Osteoblast (primary cell): ENCODE measurements around the gene AZIN2. TPM values are rescaled to one million over a fixed set of nuclear protein-coding genes. Genes with fewer than 3 reads are reported as not detected.
A peak's percentile ranks its signal among the peaks of the same experiment; 100 is the strongest.

Source experiments
- DNase-seq: peaks from one replicate; pipeline ENCODE4 v3.0.0; 2011; ENCODE audit warnings: low spot score, mixed read lengths; ENCODE audit not compliant: insufficient read length; ENCODE audit errors: missing footprints
- H2AFZ ChIP-seq: 2 replicates; pipeline ENCODE4 v1.6.0; 2011; ENCODE audit warnings: mild to moderate bottlenecking, low read length
- H3K27ac ChIP-seq: 2 replicates; pipeline ENCODE4 v1.5.1; 2011; ENCODE audit warnings: mild to moderate bottlenecking, low read depth, low read length, moderate library complexity
- H3K27me3 ChIP-seq: 2 replicates; pipeline ENCODE4 v1.6.0; 2012; ENCODE audit warnings: mild to moderate bottlenecking, control low read depth, inconsistent platforms, low read length, moderate library complexity; ENCODE audit not compliant: insufficient read depth
- H3K36me3 ChIP-seq: 2 replicates; pipeline ENCODE4 v1.5.1; 2011; ENCODE audit warnings: mild to moderate bottlenecking, low read length, control low read depth, moderate library complexity; ENCODE audit not compliant: insufficient read depth
- H3K4me1 ChIP-seq: 2 replicates; pipeline ENCODE4 v1.5.1; 2011; ENCODE audit warnings: mild to moderate bottlenecking, low read length, control low read depth, moderate library complexity; ENCODE audit not compliant: insufficient read depth
- H3K4me2 ChIP-seq: 2 replicates; pipeline ENCODE4 v1.6.0; 2011; ENCODE audit warnings: mild to moderate bottlenecking, low read length; ENCODE audit not compliant: insufficient read depth
- H3K4me3 ChIP-seq: fragments of 200-600 bp; sonication (generic); 3 replicates; pipeline ENCODE4 v1.5.1; 2012; ENCODE audit warnings: mild to moderate bottlenecking, low read length, inconsistent platforms; ENCODE audit not compliant: insufficient read depth
- H3K79me2 ChIP-seq: 2 replicates; pipeline ENCODE4 v1.6.0; 2012; ENCODE audit warnings: mild to moderate bottlenecking, low read length, control low read depth, inconsistent platforms; ENCODE audit not compliant: insufficient read depth
- H3K9me3 ChIP-seq: 2 replicates; pipeline ENCODE4 v1.5.1; 2011; ENCODE audit warnings: low read depth, low read length, control low read depth
- H4K20me1 ChIP-seq: 2 replicates; pipeline ENCODE4 v1.6.0; 2012; ENCODE audit warnings: mild to moderate bottlenecking, low read length, control low read depth; ENCODE audit not compliant: insufficient read depth
- CTCF ChIP-seq: IDR thresholded peaks from 2 replicates; pipeline ENCODE4 v1.5.1; 2011; ENCODE audit warnings: mild to moderate bottlenecking, low read depth, low read length, moderate library complexity; ENCODE audit errors: extremely low read depth
- total RNA-seq: library from RNA; depleted of rRNA; stranded (reverse); fragments of >200 nt; gene quantifications from 2 replicates; pipeline ENCODE4 v1.2.3, GENCODE V29; 2012

Gene AZIN2
- total RNA-seq, 1 donor, result 18.8 TPM

- no peak overlapping the region for H3K4me3 ChIP-seq
- peak; percentile 39 for DNase-seq
- no peaks in the 10 kb centered on the region for H3K9me3 ChIP-seq
- H3K27me3 ChIP-seq, result no peaks in the 10 kb centered on the region
- peaks cover 22% of the 10 kb centered on the region for H3K36me3 ChIP-seq
- no peak overlapping the region for H3K4me2 ChIP-seq
- H4K20me1 ChIP-seq, result no peaks in the 10 kb centered on the region
- H3K79me2 ChIP-seq, result no peaks in the 10 kb centered on the region
- H2AFZ ChIP-seq, result no peak overlapping the region
- H3K4me1 ChIP-seq, result peaks cover 12% of the 10 kb centered on the region
- no peak for TF ChIP-seq CTCF
- no peak overlapping the region for H3K27ac ChIP-seq
These were observed 69.6 kb downstream of the AZIN2 start for GRCh38 chr1:33150522-33150921.

DNA sequence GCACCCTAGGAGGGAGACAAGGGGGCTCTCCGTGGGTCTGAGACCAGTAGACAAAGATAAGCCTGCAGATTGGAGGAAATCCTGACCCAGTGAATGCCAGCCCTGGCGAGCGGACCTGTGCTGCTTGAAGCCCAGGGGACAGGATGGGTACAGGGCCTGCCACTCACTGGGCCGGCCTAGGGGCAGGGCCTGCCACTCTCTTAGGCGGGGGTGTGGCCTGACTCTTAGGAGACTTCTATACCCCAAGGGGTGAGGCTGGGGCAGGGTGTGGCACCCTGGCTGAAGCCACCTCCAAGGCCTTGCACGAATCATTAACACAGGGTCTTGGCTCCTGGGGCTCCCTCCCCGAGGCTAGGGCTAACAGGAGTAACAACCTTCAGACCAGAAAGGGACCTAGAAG, 70.2 kb downstream of the AZIN2 start:
- Histone ChIP-seq H3K27ac (no peak overlapping the region), H2AFZ (no peak overlapping the region), H3K36me3 (peaks cover 26% of the 10 kb centered on the region), H3K27me3 (no peaks in the 10 kb centered on the region), H3K9me3 (no peaks in the 10 kb centered on the region), H3K4me1 (peaks cover 12% of the 10 kb centered on the region), H4K20me1 (no peaks in the 10 kb centered on the region), H3K4me2 (no peak overlapping the region), H3K79me2 (no peaks in the 10 kb centered on the region), H3K4me3 (no peak overlapping the region)
- TF ChIP-seq CTCF, result no peak
- no peak for DNase-seq

- no peak overlapping the region for H3K27ac ChIP-seq
- no peaks in the 10 kb centered on the region for H3K9me3 ChIP-seq
- no peaks in the 10 kb centered on the region for H3K27me3 ChIP-seq
- peaks cover 12% of the 10 kb centered on the region for H3K4me1 ChIP-seq
- peak; percentile 94 for DNase-seq
- H3K36me3 ChIP-seq, result peaks cover 24% of the 10 kb centered on the region
- no peaks in the 10 kb centered on the region for H4K20me1 ChIP-seq
- H3K79me2 ChIP-seq, result no peaks in the 10 kb centered on the region
- H3K4me3 ChIP-seq, result no peak overlapping the region
- no peak for TF ChIP-seq CTCF
- no peak overlapping the region for H3K4me2 ChIP-seq
- no peak overlapping the region for H2AFZ ChIP-seq
These were observed 71.9 kb downstream of the AZIN2 start for GRCh38 chr1:33152685-33153432.

DNA sequence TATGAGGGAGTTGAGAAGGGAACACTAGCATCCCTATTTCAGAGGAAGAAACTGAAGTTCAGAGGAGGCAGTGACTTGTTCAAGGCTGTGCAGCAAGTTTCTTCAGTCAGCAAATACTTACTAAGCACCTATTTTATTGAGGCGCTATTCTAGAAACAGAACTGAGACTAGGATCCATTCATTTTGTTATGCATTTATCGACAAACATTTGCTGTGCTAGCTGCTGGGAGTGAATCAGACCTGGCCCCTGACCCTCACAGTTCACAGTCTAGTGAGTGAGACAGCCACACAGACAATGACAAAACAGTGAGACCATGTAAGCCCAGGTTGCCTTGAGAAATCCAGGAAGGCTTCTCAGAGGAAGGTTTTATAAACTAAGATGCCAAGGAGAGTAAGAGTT, 72.7 kb downstream of the AZIN2 start:
- peaks cover 28% of the 10 kb centered on the region for H3K36me3 ChIP-seq
- no peak overlapping the region for H3K27ac ChIP-seq
- H3K79me2 ChIP-seq, result no peaks in the 10 kb centered on the region
- no peaks in the 10 kb centered on the region for H4K20me1 ChIP-seq
- H3K4me3 ChIP-seq, result no peak overlapping the region
- no peak overlapping the region for H2AFZ ChIP-seq
- DNase-seq, result peak; percentile 78
- H3K4me1 ChIP-seq, result peaks cover 12% of the 10 kb centered on the region
- no peaks in the 10 kb centered on the region for H3K9me3 ChIP-seq
- TF ChIP-seq CTCF, result no peak
- no peak overlapping the region for H3K4me2 ChIP-seq
- H3K27me3 ChIP-seq, result no peaks in the 10 kb centered on the region
